Keratinocyte (primary cell): ENCODE results near the gene AKNA. TPM values are rescaled to one million over a fixed set of nuclear protein-coding genes. Genes with fewer than 3 reads are reported as not detected.

Experiments used
- DNase-seq: peaks from one replicate; pipeline ENCODE4 v3.0.0-alpha.2; 2011; ENCODE audit warnings: low read depth, missing footprints, low spot score
- FAIRE-seq: peaks from 2 replicates; lab custom pipeline; 2011; peaks lifted over from hg19 to GRCh38; lab: Jason Lieb, UNC
- H2AFZ ChIP-seq: 2 replicates; pipeline ENCODE4 v1.6.0; 2012; ENCODE audit warnings: low read length, control low read depth, inconsistent platforms; ENCODE audit not compliant: control insufficient read depth
- H3K27ac ChIP-seq: 2 replicates; pipeline ENCODE4 v1.5.1; 2011; ENCODE audit warnings: low read length; ENCODE audit not compliant: control insufficient read depth, insufficient read depth
- H3K27me3 ChIP-seq: 3 replicates; pipeline ENCODE4 v1.6.0; 2011; ENCODE audit warnings: low read length; ENCODE audit not compliant: control insufficient read depth, insufficient read depth; ENCODE audit errors: extremely low read depth
- H3K36me3 ChIP-seq, 2 experiments: 2 replicates in 1 of 2; 3 replicates in 1 of 2; pipeline ENCODE4 v1.5.1; 2011; ENCODE audit warnings: low read length in 2 of 2, mild to moderate bottlenecking in 1 of 2; ENCODE audit not compliant: control insufficient read depth in 2 of 2, insufficient read depth in 2 of 2; ENCODE audit errors: extremely low read depth in 1 of 2
- H3K4me1 ChIP-seq: 3 replicates; pipeline ENCODE4 v1.5.1; 2011; ENCODE audit warnings: low read length; ENCODE audit not compliant: control insufficient read depth, insufficient read depth; ENCODE audit errors: extremely low read depth
- H3K4me2 ChIP-seq: 3 replicates; pipeline ENCODE4 v1.6.0; 2011; ENCODE audit warnings: low read depth, low read length; ENCODE audit not compliant: control insufficient read depth, insufficient read depth; ENCODE audit errors: extremely low read depth
- H3K4me3 ChIP-seq, 3 experiments: fragments of 200-600 bp in 1 of 3; sonication (generic) in 1 of 3; 2 replicates in 2 of 3; 3 replicates in 1 of 3; pipeline ENCODE4 v1.5.1; 2011 to 2016; ENCODE audit warnings: low read length in 3 of 3, mild to moderate bottlenecking in 3 of 3, control low read depth in 2 of 3, inconsistent platforms in 1 of 3, low read depth in 1 of 3, mixed read lengths in 1 of 3, mixed run types in 1 of 3, moderate library complexity in 1 of 3; ENCODE audit not compliant: control insufficient read depth in 2 of 3, insufficient read depth in 2 of 3; ENCODE audit errors: extremely low read depth in 1 of 3
- H3K79me2 ChIP-seq: 2 replicates; pipeline ENCODE4 v1.6.0; 2012; ENCODE audit warnings: low read length; ENCODE audit not compliant: control insufficient read depth, insufficient read depth
- H3K9ac ChIP-seq: 3 replicates; pipeline ENCODE4 v1.6.0; 2011; ENCODE audit warnings: low read length; ENCODE audit not compliant: control insufficient read depth, insufficient read depth; ENCODE audit errors: extremely low read depth
- H3K9me1 ChIP-seq: 3 replicates; pipeline ENCODE4 v1.6.0; 2011; ENCODE audit warnings: low read length; ENCODE audit not compliant: control insufficient read depth, insufficient read depth; ENCODE audit errors: extremely low read depth
- H3K9me3 ChIP-seq: 2 replicates; pipeline ENCODE4 v1.5.1; 2012; ENCODE audit warnings: low read depth, low read length; ENCODE audit not compliant: control insufficient read depth
- H4K20me1 ChIP-seq: 3 replicates; pipeline ENCODE4 v1.6.0; 2011; ENCODE audit warnings: low read length; ENCODE audit not compliant: control insufficient read depth, insufficient read depth; ENCODE audit errors: extremely low read depth
- EZH2 ChIP-seq: IDR thresholded peaks from one replicate; pipeline ENCODE4 v1.6.1; 2012; ENCODE audit warnings: inconsistent platforms, mild to moderate bottlenecking, low read length, moderate library complexity
- dilution Hi-C: fragments of 300-500 bp; cut with MboI; formaldehyde crosslinking; loops from one replicate; pipeline ENCODE4 v1.7.0; 2020; ENCODE audit warnings: low sequenced_read_pairs; ENCODE audit not compliant: extremely low pct_ligation_motif_present
- polyA plus RNA-seq, 5 experiments: library from polyadenylated mRNA; depleted of rRNA in 3 of 5; stranded (reverse) in 3 of 5; stranded (forward) in 1 of 5; unstranded in 1 of 5; fragments of >200 nt; gene quantifications; 1 replicate in 1 of 5; 2 replicates in 3 of 5; 3 replicates in 1 of 5; pipeline versions ENCODE4 v1.2.1 to v1.2.3, GENCODE V29; 2011 to 2012; ENCODE audit warnings: missing spikeins in 2 of 5, low read depth in 1 of 5, low replicate concordance in 1 of 5
- TF ChIP-seq, protein P1 (sequence below), 3 experiments: IDR thresholded peaks in 1 of 3; conservative IDR thresholded peaks in 1 of 3; optimal IDR thresholded peaks in 1 of 3; 2 replicates in 2 of 3; 3 replicates in 1 of 3; pipeline versions ENCODE3 to v1.5.1; 2011; ENCODE audit warnings: low read length in 3 of 3, mild to moderate bottlenecking in 3 of 3, moderate library complexity in 2 of 3, control low read depth in 1 of 3, inconsistent platforms in 1 of 3; ENCODE audit not compliant: insufficient read depth in 2 of 3; ENCODE audit errors: extremely low read depth in 1 of 3

AKNA gene
- polyA plus RNA-seq, 1 donor (not counting 4 experiments of a cell fraction or from before 2014, with no cell fraction given): 0.79 TPM

DNA sequence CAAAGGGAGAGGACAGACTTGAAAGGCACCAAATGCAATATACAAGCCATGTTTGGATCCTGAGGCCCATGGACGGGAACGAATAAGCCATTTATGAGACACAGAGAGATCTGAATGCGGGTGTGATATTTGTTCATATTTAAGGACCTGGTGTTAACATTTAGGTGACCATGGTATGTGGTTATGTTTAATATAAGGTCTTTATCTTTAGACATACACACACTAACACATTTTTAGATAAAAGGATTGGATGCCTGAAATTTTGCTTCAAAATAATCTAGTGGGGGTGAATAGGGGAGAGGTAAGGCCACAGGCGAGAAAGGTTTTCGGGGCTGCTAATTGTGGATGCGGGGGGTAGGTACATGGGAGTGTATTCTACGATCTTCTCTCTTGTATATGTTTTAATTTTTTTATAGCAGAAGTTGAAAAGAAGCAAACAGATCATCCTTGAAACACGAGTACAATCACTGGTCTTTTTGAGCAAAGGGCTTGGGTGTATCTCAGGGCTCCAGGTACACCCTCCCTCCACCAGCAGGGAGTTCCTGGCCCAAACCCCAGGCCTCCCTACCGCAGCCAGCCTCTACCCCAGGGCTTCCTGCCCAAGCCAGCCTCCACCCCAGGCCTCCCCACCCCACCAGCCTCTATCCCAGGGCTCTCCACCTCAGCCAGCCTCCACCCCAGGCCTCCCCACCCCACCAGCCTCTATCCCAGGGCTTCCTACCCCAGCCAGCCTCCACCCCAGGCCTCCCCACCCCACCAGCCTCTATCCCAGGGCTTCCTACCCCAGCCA, 12.2 kb downstream of the AKNA start:
- dilution Hi-C loops: no loop called here
- Histone ChIP-seq H4K20me1 (no peaks in the 10 kb centered on the region), H3K9me1 (no peaks in the 10 kb centered on the region), H2AFZ (no peak overlapping the region), H3K27ac (no peak overlapping the region), H3K27me3 (no peaks in the 10 kb centered on the region), H3K4me3 (no peak overlapping the region), H3K4me2 (no peak overlapping the region), H3K79me2 (no peaks in the 10 kb centered on the region), H3K4me1 (peaks cover 17% of the 10 kb centered on the region), H3K9ac (no peak overlapping the region), H3K9me3 (no peaks in the 10 kb centered on the region), H3K36me3 (peaks cover 2 to 3% of the 10 kb centered on the region in 2 experiments)
- no peak for TF ChIP-seq EZH2
- TF ChIP-seq, protein P1, sequence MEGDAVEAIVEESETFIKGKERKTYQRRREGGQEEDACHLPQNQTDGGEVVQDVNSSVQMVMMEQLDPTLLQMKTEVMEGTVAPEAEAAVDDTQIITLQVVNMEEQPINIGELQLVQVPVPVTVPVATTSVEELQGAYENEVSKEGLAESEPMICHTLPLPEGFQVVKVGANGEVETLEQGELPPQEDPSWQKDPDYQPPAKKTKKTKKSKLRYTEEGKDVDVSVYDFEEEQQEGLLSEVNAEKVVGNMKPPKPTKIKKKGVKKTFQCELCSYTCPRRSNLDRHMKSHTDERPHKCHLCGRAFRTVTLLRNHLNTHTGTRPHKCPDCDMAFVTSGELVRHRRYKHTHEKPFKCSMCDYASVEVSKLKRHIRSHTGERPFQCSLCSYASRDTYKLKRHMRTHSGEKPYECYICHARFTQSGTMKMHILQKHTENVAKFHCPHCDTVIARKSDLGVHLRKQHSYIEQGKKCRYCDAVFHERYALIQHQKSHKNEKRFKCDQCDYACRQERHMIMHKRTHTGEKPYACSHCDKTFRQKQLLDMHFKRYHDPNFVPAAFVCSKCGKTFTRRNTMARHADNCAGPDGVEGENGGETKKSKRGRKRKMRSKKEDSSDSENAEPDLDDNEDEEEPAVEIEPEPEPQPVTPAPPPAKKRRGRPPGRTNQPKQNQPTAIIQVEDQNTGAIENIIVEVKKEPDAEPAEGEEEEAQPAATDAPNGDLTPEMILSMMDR (optimal IDR thresholded peaks at IDR 0.05 in 1 of 3, IDR thresholded peaks at IDR 0.05 in 1 of 3, conservative IDR thresholded peaks at IDR 0.05 in 1 of 3; ENCODE audit: extremely low read depth in 1 of 3, insufficient read depth in 2 of 3, low read length in 3 of 3): no peak
- FAIRE-seq (no peak), DNase-seq (no peak)

DNA sequence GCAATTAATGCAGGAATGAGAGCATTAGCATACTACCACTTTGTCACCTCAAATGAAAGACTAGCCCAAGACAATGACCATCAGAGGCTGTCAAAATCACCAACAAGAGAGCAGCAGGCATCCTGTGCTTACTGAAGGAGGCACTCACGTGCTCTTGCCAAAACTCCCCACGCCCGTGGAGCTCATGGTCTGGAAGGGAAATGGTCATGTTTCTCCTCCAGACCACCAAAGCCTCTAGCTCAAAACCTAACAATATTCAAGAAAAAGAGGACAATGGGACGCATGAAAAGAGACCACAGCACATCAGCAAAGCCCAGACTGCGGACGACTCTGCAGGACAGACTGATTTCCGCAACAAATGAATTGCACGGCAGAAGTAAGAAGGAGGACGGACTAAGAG, 12.8 kb downstream of the AKNA start:
- no peaks in the 10 kb centered on the region for H3K27me3 ChIP-seq
- peaks cover 17% of the 10 kb centered on the region for H3K4me1 ChIP-seq
- DNase-seq (no peak), FAIRE-seq (no peak)
- no peaks in the 10 kb centered on the region for H3K9me1 ChIP-seq
- TF ChIP-seq, protein P1 (optimal IDR thresholded peaks at IDR 0.05 in 1 of 3, IDR thresholded peaks at IDR 0.05 in 1 of 3, conservative IDR thresholded peaks at IDR 0.05 in 1 of 3; ENCODE audit: extremely low read depth in 1 of 3, insufficient read depth in 2 of 3, low read length in 3 of 3): no peak
- TF ChIP-seq EZH2: no peak
- H3K9ac ChIP-seq: no peak overlapping the region
- no peak overlapping the region for H3K27ac ChIP-seq
- no peak overlapping the region for H3K4me2 ChIP-seq
- dilution Hi-C loops: no loop called here
- no peak overlapping the region for H2AFZ ChIP-seq
- H3K79me2 ChIP-seq: no peaks in the 10 kb centered on the region
- no peaks in the 10 kb centered on the region for H3K9me3 ChIP-seq
- H3K4me3 ChIP-seq: no peak overlapping the region
- peaks cover 2 to 3% of the 10 kb centered on the region in 2 experiments for H3K36me3 ChIP-seq
- H4K20me1 ChIP-seq: no peaks in the 10 kb centered on the region
